GM23338 (cell line): Measurements from ENCODE around the gene AP1M1. TPM values are rescaled to one million over a fixed set of nuclear protein-coding genes. Genes with fewer than 3 reads are reported as not detected.

Experiments used
- ATAC-seq: fragments of 200-7000 bp; cut with Tn5 transposase; 3 replicates; pipeline ENCODE4 v1.9.1; 2020
- DNase-seq: peaks from one replicate; pipeline ENCODE4 v3.0.0-alpha.2; 2015; ENCODE audit warnings: low spot score
- H2AFZ ChIP-seq: fragments of 200-600 bp; sonication (generic); 2 replicates; pipeline ENCODE4 v1.8.0; 2016; ENCODE audit warnings: antibody characterized with exemption, mild to moderate bottlenecking, moderate library complexity
- H3F3A ChIP-seq: fragments of 200-600 bp; sonication (generic); replicated peaks from 2 replicates; pipeline ENCODE4 v1.8.0; 2017; ENCODE audit warnings: antibody characterized with exemption, mixed run types, low read depth
- H3K27ac ChIP-seq: fragments of 200-600 bp; sonication (generic); 2 replicates; pipeline ENCODE4 v1.6.1; 2016; ENCODE audit warnings: low read depth
- H3K27me3 ChIP-seq: fragments of 200-600 bp; sonication (generic); 2 replicates; pipeline ENCODE4 v1.8.0; 2016; ENCODE audit warnings: mild to moderate bottlenecking, mixed run types, moderate library complexity; ENCODE audit not compliant: insufficient read depth
- H3K36me3 ChIP-seq: fragments of 200-600 bp; sonication (generic); 2 replicates; pipeline ENCODE4 v1.8.0; 2016; ENCODE audit warnings: mild to moderate bottlenecking; ENCODE audit not compliant: insufficient read depth
- H3K4me1 ChIP-seq: fragments of 200-600 bp; sonication (generic); 2 replicates; pipeline ENCODE4 v1.8.0; 2016; ENCODE audit warnings: mild to moderate bottlenecking, moderate library complexity; ENCODE audit not compliant: insufficient read depth
- H3K4me2 ChIP-seq: fragments of 200-600 bp; sonication (generic); 2 replicates; pipeline ENCODE4 v1.7.1; 2017; ENCODE audit warnings: mixed run types
- H3K4me3 ChIP-seq: fragments of 200-600 bp; sonication (generic); 2 replicates; pipeline ENCODE4 v1.6.1; 2016; ENCODE audit warnings: mixed run types
- H3K79me2 ChIP-seq: fragments of 200-600 bp; sonication (generic); replicated peaks from 2 replicates; pipeline ENCODE4 v1.8.0; 2017; ENCODE audit warnings: mild to moderate bottlenecking; ENCODE audit not compliant: insufficient read depth
- H3K9me2 ChIP-seq: fragments of 200-600 bp; sonication (generic); 2 replicates; pipeline ENCODE4 v1.8.0; 2017; ENCODE audit not compliant: insufficient read depth
- H4K20me1 ChIP-seq: fragments of 200-600 bp; sonication (generic); replicated peaks from 2 replicates; pipeline ENCODE4 v1.8.0; 2017; ENCODE audit warnings: mild to moderate bottlenecking; ENCODE audit not compliant: insufficient read depth
- H3K27ac Mint-ChIP-seq: 2 replicates; pipeline ENCODE4 v1.8.0; 2020; ENCODE audit warnings: inconsistent platforms, mild to moderate bottlenecking, moderate library complexity, mixed read lengths
- H3K27me3 Mint-ChIP-seq: 3 replicates; pipeline ENCODE4 v1.8.0; 2022; ENCODE audit warnings: low read depth, mild to moderate bottlenecking, moderate library complexity, mixed read lengths, inconsistent platforms; ENCODE audit not compliant: insufficient read depth, poor library complexity
- H3K36me3 Mint-ChIP-seq: 3 replicates; pipeline ENCODE4 v1.8.0; 2021; ENCODE audit warnings: low read depth, mild to moderate bottlenecking, inconsistent platforms, moderate library complexity, mixed read lengths
- H3K4me1 Mint-ChIP-seq: 3 replicates; pipeline ENCODE4 v1.8.0; 2020; ENCODE audit warnings: mild to moderate bottlenecking, inconsistent platforms, mixed read lengths
- H3K4me3 Mint-ChIP-seq: 3 replicates; pipeline ENCODE4 v1.8.0; 2021; ENCODE audit warnings: moderate library complexity, mild to moderate bottlenecking, inconsistent platforms, mixed read lengths
- H3K9me3 Mint-ChIP-seq: 3 replicates; pipeline ENCODE4 v1.8.0; 2020; ENCODE audit warnings: moderate library complexity, mild to moderate bottlenecking, inconsistent platforms, mixed read lengths
- CREB1 ChIP-seq: fragments of 250-450 bp; sonication (Bioruptor Pico); IDR thresholded peaks from 2 replicates; pipeline ENCODE4 v1.5.0; 2020; ENCODE audit warnings: low read depth, mild to moderate bottlenecking, moderate library complexity
- CTCF ChIP-seq, 2 experiments: fragments of 200-600 bp in 1 of 2; sonication (generic) in 1 of 2; conservative IDR thresholded peaks; 2 replicates each; pipeline versions ENCODE4 v1.5.1 to v1.6.1; 2016 to 2017; ENCODE audit warnings: antibody characterized with exemption in 2 of 2, low read depth in 2 of 2, mild to moderate bottlenecking in 2 of 2, moderate library complexity in 1 of 2
- ETS1 ChIP-seq: IDR thresholded peaks from 2 replicates; pipeline ENCODE4 v1.6.1; 2016; ENCODE audit warnings: antibody characterized with exemption
- EZH2 ChIP-seq: fragments of 200-600 bp; sonication (generic); IDR thresholded peaks from one replicate; pipeline ENCODE4 v1.8.0; 2017; ENCODE audit warnings: antibody characterized with exemption, mild to moderate bottlenecking, low read depth; ENCODE audit not compliant: unreplicated experiment
- EZH2phosphoT487 ChIP-seq: fragments of 200-600 bp; sonication (generic); IDR thresholded peaks from one replicate; pipeline ENCODE4 v1.8.1; 2018; ENCODE audit warnings: antibody characterized with exemption; ENCODE audit not compliant: unreplicated experiment
- JUNB ChIP-seq: IDR thresholded peaks from one replicate; pipeline ENCODE4 v1.6.1; 2016; ENCODE audit warnings: antibody characterized with exemption; ENCODE audit not compliant: unreplicated experiment
- NANOG ChIP-seq: IDR thresholded peaks from 2 replicates; pipeline ENCODE4 v1.6.1; 2016; ENCODE audit warnings: antibody characterized with exemption, borderline replicate concordance
- POLR2AphosphoS5 ChIP-seq: IDR thresholded peaks from 2 replicates; pipeline ENCODE4 v1.6.1; 2016; ENCODE audit warnings: antibody characterized with exemption, low read depth
- REST ChIP-seq: IDR thresholded peaks from one replicate; pipeline ENCODE4 v1.6.1; 2018; ENCODE audit warnings: antibody characterized with exemption; ENCODE audit not compliant: unreplicated experiment
- STAT1 ChIP-seq: IDR thresholded peaks from one replicate; pipeline ENCODE4 v1.6.1; 2016; ENCODE audit warnings: antibody characterized with exemption; ENCODE audit not compliant: unreplicated experiment
- ZNF114 ChIP-seq: fragments of 250-450 bp; sonication (Bioruptor Pico); IDR thresholded peaks from 2 replicates; pipeline ENCODE4 v1.5.0; 2020; ENCODE audit warnings: mild to moderate bottlenecking, moderate library complexity
- ZNF331 ChIP-seq: fragments of 250-450 bp; sonication (Bioruptor Pico); IDR thresholded peaks from 2 replicates; pipeline ENCODE4 v1.5.0; 2020; ENCODE audit warnings: low read depth, mild to moderate bottlenecking, moderate library complexity
- polyA plus RNA-seq: library from polyadenylated mRNA; unstranded; fragments of >200 nt; fragmentation: Nextera tagmentation; extraction: Ambion mirVana; gene quantifications from 2 replicates; pipeline ENCODE4 v1.2.1, GENCODE V29; 2016
- total RNA-seq: library from RNA; depleted of rRNA; stranded (reverse); fragments of >200 nt; shearing (Covaris generic); gene quantifications from 2 replicates; pipeline ENCODE4 v1.2.3, GENCODE V29; 2014

AP1M1 gene
- total and polyA plus RNA-seq, 2 experiments from 2014 or later, result 22.0 to 32.0 TPM

- TF ChIP-seq POLR2AphosphoS5, result no peak
- no peak for TF ChIP-seq ZNF114 (CRISPR knock-in tag)
- TF ChIP-seq CREB1, result no peak
- no peak for TF ChIP-seq ZNF331
- no peak for TF ChIP-seq JUNB
- no peak for TF ChIP-seq ETS1
- no peak for TF ChIP-seq CTCF (conservative IDR thresholded peaks at IDR 0.05; ENCODE audit: low read depth in 2 of 2)
- TF ChIP-seq NANOG, result no peak
- TF ChIP-seq EZH2, result no peak
- TF ChIP-seq EZH2phosphoT487, result no peak
- no peak for TF ChIP-seq STAT1
Observed at GRCh38 chr19:16170134-16170533, 27.6 kb upstream of the AP1M1 start (continued).

- Histone ChIP-seq H3K79me2 (no peaks in the 10 kb centered on the region), H3K4me1 (no peaks in the 10 kb centered on the region), H3K4me2 (no peak overlapping the region), H2AFZ (no peak overlapping the region), H3K36me3 (no peaks in the 10 kb centered on the region), H4K20me1 (no peaks in the 10 kb centered on the region), H3F3A (no peaks in the 10 kb centered on the region), H3K4me3 (no peak overlapping the region), H3K9me2 (no peaks in the 10 kb centered on the region), H3K27ac (no peak overlapping the region), H3K27me3 (no peaks in the 10 kb centered on the region)
- Mint-ChIP-seq H3K4me1 (no peaks in the 10 kb centered on the region), H3K27ac (no peak overlapping the region), H3K27me3 (peaks cover 4% of the 10 kb centered on the region), H3K9me3 (peaks cover 61% of the 10 kb centered on the region), H3K36me3 (no peaks in the 10 kb centered on the region), H3K4me3 (no peak overlapping the region)
- no peak for DNase-seq
- no peak for ATAC-seq
- TF ChIP-seq REST (no peak), EZH2phosphoT487 (no peak), CTCF (conservative IDR thresholded peaks at IDR 0.05; ENCODE audit: low read depth in 2 of 2) (no peak), JUNB (no peak)
Observed at GRCh38 chr19:16175954-16176353, 21.8 kb upstream of the AP1M1 start.
